NCI-H774 (cell line): ENCODE results near the gene TMEM253.

Source experiments
- DNase-seq: peaks from one replicate; lab custom pipeline; 2025; lab: John Stamatoyannopoulos, UW

TMEM253 gene

GRCh38 chr14:21105095-21105494 is 4.2 kb downstream of the TMEM253 start:
- no peak for DNase-seq

GRCh38 chr14:21106176-21106497 is 5.3 kb downstream of the TMEM253 start:
- no peak for DNase-seq

- peak; percentile 81 for DNase-seq
Observed at GRCh38 chr14:21106498-21107282, 5.8 kb downstream of the TMEM253 start.

GRCh38 chr14:21107283-21107800 is 6.5 kb downstream of the TMEM253 start:
- DNase-seq = no peak

- DNase-seq = no peak
Observed at GRCh38 chr14:21108791-21109190, 7.9 kb downstream of the TMEM253 start.

- DNase-seq = no peak
Observed at GRCh38 chr14:21109377-21110138, 8.7 kb downstream of the TMEM253 start.

- DNase-seq = no peak
Observed at GRCh38 chr14:21112255-21112654, 11.4 kb downstream of the TMEM253 start.

GRCh38 chr14:21113369-21113768 is 12.5 kb downstream of the TMEM253 start:
- no peak for DNase-seq

GRCh38 chr14:21118933-21119332 is 18.1 kb downstream of the TMEM253 start:
- DNase-seq = no peak

GRCh38 chr14:21120686-21121085 is 19.8 kb downstream of the TMEM253 start:
- no peak for DNase-seq

GRCh38 chr14:21121122-21121521 is 20.3 kb downstream of the TMEM253 start:
- DNase-seq = no peak

- DNase-seq = no peak
Observed at GRCh38 chr14:21123429-21123828, 22.6 kb downstream of the TMEM253 start.

- DNase-seq = no peak
Observed at GRCh38 chr14:21133901-21134300, 33.0 kb downstream of the TMEM253 start.

GRCh38 chr14:21136024-21136423 is 35.2 kb downstream of the TMEM253 start:
- peak; percentile 10 for DNase-seq

- DNase-seq = no peak
Observed at GRCh38 chr14:21142357-21142756, 41.5 kb downstream of the TMEM253 start.

GRCh38 chr14:21145437-21145836 is 44.6 kb downstream of the TMEM253 start:
- no peak for DNase-seq

- DNase-seq = no peak
Observed at GRCh38 chr14:21149641-21150367, 48.9 kb downstream of the TMEM253 start.
